Peyer's patch (tissue), 4 donors: ENCODE data around the gene WAPL. TPM values are rescaled to one million over a fixed set of nuclear protein-coding genes. Genes with fewer than 3 reads are reported as not detected.
"Not testable (repeated sequence)": the region's sequence is repeated elsewhere in the genome, so short reads cannot be mapped to it uniquely, and the experiment has no call there.

Source experiments
- DNase-seq, 3 donors: peaks; one replicate each; pipeline ENCODE4 v3.0.0-alpha.2; 2017 to 2019
- H3K27ac ChIP-seq, 4 donors: fragments of 200-600 bp; sonication (generic); one replicate each; pipeline ENCODE4 v1.5.1; 2016 to 2019
- H3K27me3 ChIP-seq, 2 donors: fragments of 200-600 bp; sonication (generic); one replicate each; pipeline ENCODE4 v1.5.1; 2019
- H3K36me3 ChIP-seq, 3 donors: fragments of 200-600 bp; sonication (generic); one replicate each; pipeline ENCODE4 v1.5.1; 2016 to 2019
- H3K4me1 ChIP-seq, 4 donors: fragments of 200-600 bp; sonication (generic); one replicate each; pipeline ENCODE4 v1.5.1; 2016 to 2019
- H3K4me3 ChIP-seq, 4 donors: fragments of 200-600 bp; sonication (generic); 1 replicate in 3 of 4; 2 replicates in 1 of 4; pipeline ENCODE4 v1.5.1; 2016 to 2019; ENCODE audit warnings: mild to moderate bottlenecking in 1 of 4
- H3K9me3 ChIP-seq, 4 donors: fragments of 200-600 bp; sonication (generic); one replicate each; pipeline ENCODE4 v1.5.1; 2016 to 2019; ENCODE audit warnings: mild to moderate bottlenecking in 1 of 4
- POLR2A ChIP-seq, 2 donors: fragments of 450-650 bp; IDR thresholded peaks; one replicate each; pipeline ENCODE4 v1.5.1; 2017; ENCODE audit warnings: antibody characterized with exemption in 2 of 2, mild to moderate bottlenecking in 2 of 2, moderate library complexity in 2 of 2
- total RNA-seq, 4 donors: library from RNA; depleted of rRNA; stranded (reverse); fragments of >200 nt; gene quantifications; one replicate each; pipeline ENCODE4 v1.1.0, GENCODE V29; 2016
- TF ChIP-seq, protein P1 (sequence below), 6 experiments: fragments of 450-650 bp in 4 of 6; fragments of 200-600 bp in 2 of 6; sonication (generic) in 1 of 6; IDR thresholded peaks; one replicate each; pipeline ENCODE4 v1.5.1; 2017 to 2019; ENCODE audit warnings: antibody characterized with exemption in 6 of 6, mild to moderate bottlenecking in 3 of 6, moderate library complexity in 1 of 6

Gene WAPL
- total RNA-seq, 4 donors from 2014 or later, result 32.4 to 49.5 (median 45.1) TPM

DNA sequence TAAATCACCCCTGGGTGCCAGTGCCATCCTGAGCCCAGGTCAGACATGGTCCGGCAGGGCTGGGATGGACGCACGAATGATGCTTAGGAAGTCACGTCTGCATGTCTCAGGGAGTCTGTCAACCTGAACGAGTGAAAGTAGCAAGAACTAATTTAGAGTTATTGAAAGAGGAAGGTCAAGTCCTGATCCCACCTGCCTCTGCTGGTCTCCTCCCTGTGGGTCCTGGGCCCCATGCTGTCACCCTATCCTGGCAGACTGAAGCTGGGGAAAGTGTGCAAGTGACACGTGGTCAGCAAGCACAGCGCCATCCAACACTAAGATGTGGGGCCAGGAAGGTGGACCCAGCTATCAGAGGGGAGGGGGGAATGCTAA lies 128.9 kb downstream of the WAPL start:
- H3K4me3 ChIP-seq, result no peak overlapping the region
- no peak for DNase-seq
- no peaks in the 10 kb centered on the region for H3K27me3 ChIP-seq
- peaks cover 0 to 11% (median 2%) of the 10 kb centered on the region in 4 donors for H3K4me1 ChIP-seq
- no peaks in the 10 kb centered on the region for H3K9me3 ChIP-seq
- no peak for TF ChIP-seq POLR2A (IDR thresholded peaks at IDR 0.05)
- TF ChIP-seq, protein P1, sequence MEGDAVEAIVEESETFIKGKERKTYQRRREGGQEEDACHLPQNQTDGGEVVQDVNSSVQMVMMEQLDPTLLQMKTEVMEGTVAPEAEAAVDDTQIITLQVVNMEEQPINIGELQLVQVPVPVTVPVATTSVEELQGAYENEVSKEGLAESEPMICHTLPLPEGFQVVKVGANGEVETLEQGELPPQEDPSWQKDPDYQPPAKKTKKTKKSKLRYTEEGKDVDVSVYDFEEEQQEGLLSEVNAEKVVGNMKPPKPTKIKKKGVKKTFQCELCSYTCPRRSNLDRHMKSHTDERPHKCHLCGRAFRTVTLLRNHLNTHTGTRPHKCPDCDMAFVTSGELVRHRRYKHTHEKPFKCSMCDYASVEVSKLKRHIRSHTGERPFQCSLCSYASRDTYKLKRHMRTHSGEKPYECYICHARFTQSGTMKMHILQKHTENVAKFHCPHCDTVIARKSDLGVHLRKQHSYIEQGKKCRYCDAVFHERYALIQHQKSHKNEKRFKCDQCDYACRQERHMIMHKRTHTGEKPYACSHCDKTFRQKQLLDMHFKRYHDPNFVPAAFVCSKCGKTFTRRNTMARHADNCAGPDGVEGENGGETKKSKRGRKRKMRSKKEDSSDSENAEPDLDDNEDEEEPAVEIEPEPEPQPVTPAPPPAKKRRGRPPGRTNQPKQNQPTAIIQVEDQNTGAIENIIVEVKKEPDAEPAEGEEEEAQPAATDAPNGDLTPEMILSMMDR (IDR thresholded peaks at IDR 0.05), result no peak
- H3K27ac ChIP-seq, result no peak overlapping the region
- H3K36me3 ChIP-seq, result no peaks in the 10 kb centered on the region

DNA sequence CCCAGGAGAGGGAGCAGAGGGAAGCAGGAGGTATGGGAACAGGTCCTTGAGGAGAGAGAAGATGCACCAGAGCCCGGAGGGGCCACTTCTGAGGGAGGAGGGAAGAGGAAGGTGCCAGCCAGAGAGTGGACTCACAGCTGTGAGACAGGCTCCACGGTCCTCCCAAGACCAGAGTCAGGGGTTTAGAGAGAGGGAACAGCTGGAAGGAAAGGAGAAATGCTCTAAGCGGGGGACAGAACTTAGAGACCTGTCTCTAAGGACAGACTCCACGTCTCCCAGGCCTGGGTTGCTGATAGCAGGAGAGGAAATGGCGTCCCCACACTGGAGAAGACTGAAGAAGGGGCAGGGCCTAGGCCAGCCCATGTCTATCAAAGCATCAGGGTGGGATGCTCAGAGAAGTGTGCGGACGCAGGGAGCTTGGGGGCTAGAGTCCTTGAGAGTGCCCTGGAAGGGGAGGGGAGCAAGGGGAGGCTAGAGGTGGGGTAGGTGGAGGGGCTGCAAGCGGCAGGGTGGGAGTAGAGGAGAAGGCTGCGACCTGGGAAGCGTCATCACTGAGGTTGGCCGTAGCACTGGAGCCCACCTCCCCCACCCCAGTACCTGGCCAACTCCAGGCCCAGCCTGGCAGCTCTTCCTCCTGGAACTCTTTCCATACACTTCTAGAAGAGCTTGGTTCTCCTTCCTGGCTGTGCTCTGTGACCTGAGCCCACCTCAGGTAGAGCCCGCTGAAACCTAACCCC lies 129.4 kb downstream of the WAPL start:
- Histone ChIP-seq H3K4me1 (peaks cover 0 to 11% (median 2%) of the 10 kb centered on the region in 4 donors), H3K9me3 (no peaks in the 10 kb centered on the region), H3K36me3 (no peaks in the 10 kb centered on the region), H3K27me3 (no peaks in the 10 kb centered on the region), H3K4me3 (no peak overlapping the region), H3K27ac (no peak overlapping the region)
- DNase-seq, result no peak
- TF ChIP-seq POLR2A (IDR thresholded peaks at IDR 0.05), result no peak
- TF ChIP-seq, protein P1 (IDR thresholded peaks at IDR 0.05), result no peak

DNA sequence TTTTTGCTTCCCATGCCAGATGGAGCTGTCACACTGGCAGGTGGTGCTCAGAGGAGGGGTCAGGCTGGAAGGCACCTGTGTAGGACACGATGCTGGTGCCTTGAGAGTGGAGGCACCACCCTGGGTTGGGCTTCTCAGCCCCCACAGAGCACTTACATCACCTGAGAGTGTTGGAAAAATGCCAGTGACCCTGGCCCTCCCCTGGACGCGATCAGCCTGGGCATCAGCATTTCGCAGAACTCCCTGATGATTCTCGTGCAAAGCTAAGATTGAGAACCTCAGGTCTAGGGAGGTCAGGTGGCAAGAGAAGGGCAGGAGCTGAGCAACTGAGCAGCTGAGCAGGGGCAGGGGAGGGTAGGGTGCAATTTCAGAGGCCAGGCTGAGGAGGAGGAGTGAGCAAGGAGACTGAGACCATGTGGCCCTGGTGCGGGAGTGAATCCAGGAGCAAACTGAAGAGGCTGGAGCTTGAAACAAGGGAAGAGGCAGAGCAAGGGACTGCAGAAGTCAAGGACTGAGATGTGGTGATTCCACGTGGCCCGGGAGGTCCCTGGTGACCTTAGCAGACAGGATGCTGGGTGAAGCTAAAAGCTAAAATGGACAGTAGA lies 130.3 kb downstream of the WAPL start:
- no peak overlapping the region for H3K4me3 ChIP-seq
- H3K27me3 ChIP-seq, result no peaks in the 10 kb centered on the region
- no peak overlapping the region for H3K27ac ChIP-seq
- no peak for TF ChIP-seq POLR2A (IDR thresholded peaks at IDR 0.05)
- TF ChIP-seq, protein P1 (IDR thresholded peaks at IDR 0.05), result no peak
- H3K4me1 ChIP-seq, result peaks cover 0 to 11% (median 2%) of the 10 kb centered on the region in 4 donors
- no peaks in the 10 kb centered on the region for H3K36me3 ChIP-seq
- no peak for DNase-seq
- H3K9me3 ChIP-seq, result no peaks in the 10 kb centered on the region

DNA sequence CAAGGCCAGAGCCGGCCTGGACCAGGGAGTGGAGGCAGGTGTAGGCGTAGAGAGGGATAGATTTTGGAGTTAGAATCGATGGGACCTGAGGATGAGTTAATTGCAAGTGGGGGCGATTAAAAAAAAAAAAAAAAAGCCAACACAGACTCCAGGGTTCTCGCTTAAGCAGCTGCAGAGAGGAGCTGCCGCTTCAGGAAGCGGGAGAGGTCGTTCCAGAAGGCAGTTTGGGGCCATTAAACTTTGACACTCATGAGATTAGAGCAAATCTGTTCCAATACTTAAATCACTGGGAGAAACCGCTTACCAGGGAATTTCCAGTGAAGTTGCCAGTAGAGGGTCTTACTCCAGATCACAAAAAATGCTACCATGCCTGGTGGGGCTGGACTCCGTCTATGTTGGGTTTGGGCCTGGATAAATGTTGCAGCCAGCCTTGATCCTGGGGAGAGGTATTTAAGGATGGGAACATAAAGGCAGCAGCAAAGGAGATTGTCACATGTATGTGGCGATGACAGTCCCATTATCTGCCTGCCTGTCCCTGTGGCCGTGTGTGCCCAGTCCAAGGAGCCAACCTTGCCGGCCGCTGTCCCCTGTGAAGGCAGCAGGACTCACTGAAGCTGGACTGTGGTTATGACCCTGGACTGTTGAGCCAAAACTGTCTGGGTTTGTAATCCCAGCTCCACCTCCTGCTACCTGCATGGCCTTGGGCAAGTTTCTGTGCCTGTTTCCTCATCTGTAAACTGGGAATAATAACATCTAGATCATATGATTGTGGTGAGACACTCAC lies 131.1 kb downstream of the WAPL start:
- TF ChIP-seq, protein P1 (IDR thresholded peaks at IDR 0.05), result no peak
- TF ChIP-seq POLR2A (IDR thresholded peaks at IDR 0.05), result no peak
- no peak overlapping the region for H3K27ac ChIP-seq
- H3K27me3 ChIP-seq, result no peaks in the 10 kb centered on the region
- DNase-seq, result no peak
- no peaks in the 10 kb centered on the region for H3K9me3 ChIP-seq
- no peak overlapping the region for H3K4me3 ChIP-seq
- peaks cover 0 to 11% (median 2%) of the 10 kb centered on the region in 4 donors for H3K4me1 ChIP-seq
- H3K36me3 ChIP-seq, result no peaks in the 10 kb centered on the region

DNA sequence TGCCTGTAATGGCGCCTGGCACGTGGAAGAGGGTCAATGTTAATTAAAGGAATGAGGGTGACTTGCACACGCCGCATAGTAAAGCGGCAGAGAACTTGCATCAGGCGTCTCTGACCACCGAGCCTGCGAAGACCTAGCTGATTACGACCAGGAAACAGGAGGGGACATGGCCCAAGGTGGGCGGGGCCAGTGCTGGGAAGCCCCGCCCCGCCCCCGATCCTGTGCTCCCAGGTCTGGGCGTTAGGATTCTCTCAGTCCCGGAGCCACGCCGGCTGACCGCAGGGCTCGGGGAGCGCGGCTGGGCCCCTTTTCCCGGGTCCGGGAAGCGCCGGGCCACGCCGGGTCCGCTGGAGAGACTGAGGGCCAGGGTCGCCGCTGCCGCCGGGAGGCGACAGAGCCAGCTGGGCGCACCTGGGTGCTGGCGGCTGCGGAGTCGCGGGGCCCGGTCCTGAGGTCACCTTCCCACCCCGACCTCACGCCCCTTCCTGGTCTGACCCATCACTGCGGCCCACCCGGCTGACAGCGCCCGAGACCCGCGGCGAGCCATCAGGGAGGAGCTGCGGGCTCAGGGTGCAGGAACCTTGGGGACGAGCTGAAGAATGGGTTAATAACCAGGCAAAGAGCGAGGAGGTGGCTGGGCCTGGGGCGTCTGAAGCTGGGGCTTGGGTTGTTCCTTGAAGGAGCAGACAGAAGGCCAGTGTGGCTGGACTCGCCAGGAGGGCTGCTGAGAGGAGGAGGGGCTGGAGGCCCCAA lies 132.0 kb downstream of the WAPL start:
- Histone ChIP-seq H3K36me3 (no peaks in the 10 kb centered on the region), H3K27me3 (no peaks in the 10 kb centered on the region), H3K4me1 (peaks cover 0 to 11% (median 2%) of the 10 kb centered on the region in 4 donors), H3K4me3 (peak overlapping the region; percentile 34 to 54 (median 48)), H3K27ac (no peak overlapping the region), H3K9me3 (no peaks in the 10 kb centered on the region)
- TF ChIP-seq, protein P1 (IDR thresholded peaks at IDR 0.05), result peak in 1 of 6 experiments; percentile 17
- TF ChIP-seq POLR2A (IDR thresholded peaks at IDR 0.05), result no peak
- DNase-seq, result peak in 2 of 3 donors; percentile 76

DNA sequence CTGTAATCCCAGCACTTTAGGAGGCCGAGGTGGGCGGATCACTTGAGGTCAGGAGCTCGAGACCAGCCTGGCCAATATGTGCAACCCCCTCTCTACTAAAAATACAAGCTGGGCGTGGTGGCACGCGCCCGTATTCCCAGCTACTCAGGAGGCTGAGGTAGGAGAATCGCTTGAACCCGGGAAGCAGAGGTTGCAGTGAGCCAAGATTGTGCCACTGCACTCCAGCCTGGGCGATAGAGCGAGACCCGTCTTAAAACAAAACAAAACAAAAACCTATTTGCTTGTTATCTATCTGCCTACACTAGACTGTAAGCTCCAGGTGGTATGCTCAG lies 132.5 kb downstream of the WAPL start:
- H3K27me3 ChIP-seq, H3K36me3 ChIP-seq, DNase-seq, H3K9me3 ChIP-seq, H3K27ac ChIP-seq: not testable (repeated sequence)
- Histone ChIP-seq H3K4me3 (peak overlapping the region; percentile 34 to 54 (median 48)), H3K4me1 (peaks cover 0 to 11% (median 2%) of the 10 kb centered on the region in 4 donors)
